ENCODE data around the gene SHC2.

SHC2 gene

GRCh38 chr19:369876-370275, 91.0 kb downstream of the SHC2 start:
- DNase-seq = no peak
- in situ Hi-C loops (cut with MboI; ENCODE audit: low pct_unique_long_range_greater_than_20kb, low sequenced_read_pairs) = no loop called here

- in situ Hi-C loops (cut with MboI; ENCODE audit: low pct_unique_long_range_greater_than_20kb, low sequenced_read_pairs) = no loop called here
- DNase-seq = no peak
These were observed 91.6 kb downstream of the SHC2 start for GRCh38 chr19:369256-369655.

- DNase-seq = no peak
- in situ Hi-C loops (cut with MboI; ENCODE audit: low pct_unique_long_range_greater_than_20kb, low sequenced_read_pairs) = no loop called here
These were observed 92.2 kb downstream of the SHC2 start for GRCh38 chr19:368630-369024.

GRCh38 chr19:367963-368629, 92.7 kb downstream of the SHC2 start:
- in situ Hi-C loops (cut with MboI; ENCODE audit: low pct_unique_long_range_greater_than_20kb, low sequenced_read_pairs) = no loop called here
- DNase-seq = peak; percentile 32

- no peak for DNase-seq
- in situ Hi-C loops (cut with MboI; ENCODE audit: low pct_unique_long_range_greater_than_20kb, low sequenced_read_pairs) = no loop called here
These were observed 93.3 kb downstream of the SHC2 start for GRCh38 chr19:367561-367960.

- in situ Hi-C loops (cut with MboI; ENCODE audit: low pct_unique_long_range_greater_than_20kb, low sequenced_read_pairs) = no loop called here
- no peak for DNase-seq
These were observed 93.9 kb downstream of the SHC2 start for GRCh38 chr19:366951-367350.
